BJ (cell line): Measurements from ENCODE around the gene ITGB3. TPM values are rescaled to one million over a fixed set of nuclear protein-coding genes. Genes with fewer than 3 reads are reported as not detected.

Experiments used
- CTCF ChIA-PET: fragments of 350-600 bp; formaldehyde crosslinking; extraction: SDS; loops from one replicate; lab custom pipeline; 2021; ENCODE audit warnings: antibody characterized with exemption, inconsistent platforms; lab: Yijun Ruan, JAX
- POLR2A ChIA-PET: fragments of 300-600 bp; sonication (Branson Sonifier 250); formaldehyde crosslinking; extraction: SDS; loops from one replicate; lab custom pipeline; 2021; ENCODE audit warnings: antibody characterized with exemption; lab: Charles Lee
- DNase-seq: peaks from one replicate; pipeline ENCODE4 v3.0.0-alpha.2; 2011; ENCODE audit warnings: low read depth
- H3K27me3 ChIP-seq: 2 replicates; pipeline ENCODE4 v1.6.0; 2011; ENCODE audit warnings: low read length; ENCODE audit not compliant: control insufficient read depth, insufficient read depth
- H3K36me3 ChIP-seq: 2 replicates; pipeline ENCODE4 v1.5.1; 2011; ENCODE audit warnings: low read length; ENCODE audit not compliant: control insufficient read depth, insufficient read depth
- H3K4me3 ChIP-seq: 2 replicates; pipeline ENCODE4 v1.5.1; 2011; ENCODE audit warnings: low read depth, mild to moderate bottlenecking, control low read depth, low read length
- CTCF ChIP-seq: IDR thresholded peaks from 2 replicates; pipeline ENCODE4 v1.5.1; 2011; ENCODE audit warnings: low read depth, mild to moderate bottlenecking, control low read depth, inconsistent platforms, low read length, moderate library complexity; ENCODE audit not compliant: insufficient read depth
- polyA plus RNA-seq: library from polyadenylated mRNA; depleted of rRNA; stranded (reverse); fragments of >200 nt; gene quantifications from 2 replicates; pipeline ENCODE4 v1.2.3, GENCODE V29; 2011

ITGB3 gene
- polyA plus RNA-seq, 1 experiment, result 6.3 TPM

DNA sequence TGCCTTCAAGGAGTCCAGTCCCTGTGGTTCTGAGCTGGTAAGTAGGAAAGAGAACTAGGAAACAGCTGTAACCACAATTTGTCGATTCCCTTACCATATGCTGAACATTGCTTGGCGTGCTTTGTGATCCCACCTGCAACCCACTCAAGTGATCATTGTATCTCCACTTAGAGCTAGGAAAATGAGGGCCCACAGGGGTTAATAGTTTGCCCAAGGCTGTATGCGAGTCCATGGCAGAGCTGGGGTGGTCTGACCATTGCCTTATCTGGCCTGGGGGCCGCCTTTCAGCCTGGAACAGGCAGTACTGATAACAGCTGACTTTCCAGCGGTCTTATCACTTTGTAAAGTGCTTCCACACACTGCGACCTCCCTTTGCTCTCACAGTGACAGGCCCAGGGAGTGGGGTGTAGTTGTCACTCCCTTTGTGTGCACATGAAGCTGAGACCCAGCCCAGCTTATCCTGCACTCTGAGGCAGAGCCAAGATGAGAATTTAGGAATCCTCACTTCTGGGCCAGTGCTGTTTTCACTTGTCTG is 34.7 kb upstream of the ITGB3 start:
- Histone ChIP-seq H3K27me3 (no peaks in the 10 kb centered on the region), H3K4me3 (no peak overlapping the region), H3K36me3 (no peaks in the 10 kb centered on the region)
- no peak for DNase-seq
- ChIA-PET CTCF (interaction anchor here (0.9 to 1.0 kb wide), 2 partner anchors 11 to 96 kb away, joined by 3 read pairs; no protein-coding TSS in a partner anchor), POLR2A (no interaction called here)
- no peak for TF ChIP-seq CTCF

- Histone ChIP-seq H3K36me3 (no peaks in the 10 kb centered on the region), H3K27me3 (no peaks in the 10 kb centered on the region), H3K4me3 (no peak overlapping the region)
- no peak for TF ChIP-seq CTCF
- ChIA-PET CTCF (interaction anchor here (0.8 to 0.9 kb wide), 2 partner anchors 9 to 11 kb away, joined by 3 to 4 read pairs; partner anchors contain the start of gene MYL4), POLR2A (no interaction called here)
- no peak for DNase-seq
These were observed 33.8 kb upstream of the ITGB3 start for GRCh38 chr17:47219621-47220475.

DNA sequence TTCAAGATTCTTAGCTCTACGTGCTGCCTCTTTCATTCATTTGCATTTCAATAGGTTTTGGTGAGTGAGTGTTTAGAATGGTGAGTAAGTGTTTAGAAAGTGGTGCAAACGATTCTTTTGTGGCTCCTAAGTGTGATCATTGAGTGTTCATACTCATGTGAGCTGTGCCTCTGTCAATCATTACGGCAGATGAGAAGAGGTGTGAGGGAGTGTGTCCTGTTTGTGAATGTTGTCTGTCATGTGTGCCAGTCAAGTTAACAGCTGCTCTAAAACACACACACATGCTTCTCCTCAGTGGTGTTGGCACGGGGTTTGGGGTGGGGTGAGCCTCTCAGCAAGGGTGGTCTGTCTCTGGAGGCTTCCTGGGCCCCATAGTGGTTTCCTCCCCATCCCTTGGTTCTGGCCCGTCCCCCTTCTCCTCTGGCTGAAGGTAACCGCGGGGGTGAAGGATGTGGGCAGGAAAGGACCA is 33.1 kb upstream of the ITGB3 start:
- Histone ChIP-seq H3K36me3 (no peaks in the 10 kb centered on the region), H3K27me3 (no peaks in the 10 kb centered on the region), H3K4me3 (no peak overlapping the region)
- ChIA-PET POLR2A (no interaction called here), CTCF (interaction anchor here (0.8 to 1.2 kb wide), 3 partner anchors 9 to 12 kb away, joined by 3 to 4 read pairs (median 3); partner anchors contain the start of gene MYL4)
- TF ChIP-seq CTCF, result no peak
- no peak for DNase-seq

DNA sequence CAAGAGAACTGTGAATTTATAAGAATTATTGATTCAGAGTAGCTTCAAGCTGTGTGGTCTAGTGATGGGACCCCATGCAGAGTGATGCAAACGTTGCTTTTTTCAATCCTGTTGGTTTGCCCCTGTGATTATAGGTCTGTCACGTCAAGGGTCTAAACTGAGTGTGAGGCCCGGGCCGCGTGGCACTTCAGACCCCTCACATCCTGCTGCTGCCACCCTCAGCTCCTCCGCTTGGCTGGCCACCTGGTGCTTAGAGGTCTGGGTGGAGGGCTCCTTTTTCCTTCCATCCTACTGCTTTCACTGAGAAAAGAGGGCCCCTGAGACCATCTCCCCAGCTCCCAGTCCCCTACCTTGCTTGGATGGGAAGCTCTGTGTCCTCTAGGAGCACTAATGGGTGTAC is 32.5 kb upstream of the ITGB3 start:
- no peaks in the 10 kb centered on the region for H3K36me3 ChIP-seq
- H3K27me3 ChIP-seq, result no peaks in the 10 kb centered on the region
- no peak for TF ChIP-seq CTCF
- no peak for DNase-seq
- ChIA-PET CTCF (interaction anchor here (1.2 kb wide), 1 partner anchor 8 kb away, joined by 3 read pairs; no protein-coding TSS in a partner anchor), POLR2A (no interaction called here)
- no peak overlapping the region for H3K4me3 ChIP-seq

DNA sequence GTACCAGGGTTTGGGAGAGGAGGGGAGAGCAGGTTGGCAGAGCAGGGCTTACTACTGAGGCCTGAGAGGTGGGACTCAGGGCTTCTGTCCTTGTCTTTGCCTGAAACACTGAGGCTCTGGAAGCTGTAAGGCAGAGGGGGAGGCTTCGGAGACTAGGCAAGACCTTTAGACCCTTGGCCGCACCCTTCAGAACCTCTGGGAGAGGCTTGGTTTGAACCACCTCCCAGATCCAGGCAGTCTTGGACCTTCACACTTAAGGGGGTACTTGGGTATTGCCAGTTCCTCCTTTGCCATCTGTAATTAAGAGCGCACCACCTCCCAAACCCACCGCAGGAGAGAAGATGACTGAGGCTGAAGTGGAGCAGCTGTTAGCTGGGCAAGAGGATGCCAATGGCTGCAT is 31.6 kb upstream of the ITGB3 start:
- Histone ChIP-seq H3K4me3 (no peak overlapping the region), H3K36me3 (no peaks in the 10 kb centered on the region), H3K27me3 (no peaks in the 10 kb centered on the region)
- ChIA-PET CTCF (interaction anchor here (1.1 kb wide), 1 partner anchor 93 kb away, joined by 3 read pairs; no protein-coding TSS in a partner anchor), POLR2A (interaction anchor here (0.6 kb wide), 1 partner anchor 13 kb away, joined by 3 read pairs; the partner anchor contains the start of gene MYL4)
- DNase-seq, result no peak
- TF ChIP-seq CTCF, result no peak
